GM12873 (cell line): Measurements from ENCODE around the gene RNF152.

Experiments used
- TF ChIP-seq, protein P1 (sequence below): IDR thresholded peaks from 2 replicates; pipeline ENCODE4 v1.5.1; 2012; ENCODE audit warnings: low read depth, mild to moderate bottlenecking, moderate library complexity, low read length, control low read depth; ENCODE audit not compliant: insufficient read depth; ENCODE audit errors: missing control alignments

RNF152 gene

DNA sequence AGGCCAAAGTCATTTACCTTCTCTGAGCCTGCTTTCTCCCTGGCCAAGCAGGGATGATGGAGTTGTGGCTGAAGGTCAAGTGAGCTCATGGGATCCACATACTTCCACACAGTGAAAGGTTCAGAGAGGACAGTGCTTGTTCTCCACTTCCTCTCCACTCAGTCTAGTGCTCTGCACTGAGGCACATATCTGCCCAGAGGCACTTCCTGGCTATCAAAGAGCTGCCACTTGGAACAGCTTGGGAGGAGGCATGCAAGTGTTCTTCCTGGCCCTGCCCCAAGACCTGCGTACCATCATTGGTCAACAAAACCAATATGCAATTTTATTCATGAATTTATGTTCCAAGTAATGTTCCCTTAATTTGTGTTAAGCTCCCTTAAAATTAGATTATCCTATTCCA is 71.9 kb downstream of the RNF152 start:
- TF ChIP-seq, protein P1, sequence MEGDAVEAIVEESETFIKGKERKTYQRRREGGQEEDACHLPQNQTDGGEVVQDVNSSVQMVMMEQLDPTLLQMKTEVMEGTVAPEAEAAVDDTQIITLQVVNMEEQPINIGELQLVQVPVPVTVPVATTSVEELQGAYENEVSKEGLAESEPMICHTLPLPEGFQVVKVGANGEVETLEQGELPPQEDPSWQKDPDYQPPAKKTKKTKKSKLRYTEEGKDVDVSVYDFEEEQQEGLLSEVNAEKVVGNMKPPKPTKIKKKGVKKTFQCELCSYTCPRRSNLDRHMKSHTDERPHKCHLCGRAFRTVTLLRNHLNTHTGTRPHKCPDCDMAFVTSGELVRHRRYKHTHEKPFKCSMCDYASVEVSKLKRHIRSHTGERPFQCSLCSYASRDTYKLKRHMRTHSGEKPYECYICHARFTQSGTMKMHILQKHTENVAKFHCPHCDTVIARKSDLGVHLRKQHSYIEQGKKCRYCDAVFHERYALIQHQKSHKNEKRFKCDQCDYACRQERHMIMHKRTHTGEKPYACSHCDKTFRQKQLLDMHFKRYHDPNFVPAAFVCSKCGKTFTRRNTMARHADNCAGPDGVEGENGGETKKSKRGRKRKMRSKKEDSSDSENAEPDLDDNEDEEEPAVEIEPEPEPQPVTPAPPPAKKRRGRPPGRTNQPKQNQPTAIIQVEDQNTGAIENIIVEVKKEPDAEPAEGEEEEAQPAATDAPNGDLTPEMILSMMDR, result no peak

DNA sequence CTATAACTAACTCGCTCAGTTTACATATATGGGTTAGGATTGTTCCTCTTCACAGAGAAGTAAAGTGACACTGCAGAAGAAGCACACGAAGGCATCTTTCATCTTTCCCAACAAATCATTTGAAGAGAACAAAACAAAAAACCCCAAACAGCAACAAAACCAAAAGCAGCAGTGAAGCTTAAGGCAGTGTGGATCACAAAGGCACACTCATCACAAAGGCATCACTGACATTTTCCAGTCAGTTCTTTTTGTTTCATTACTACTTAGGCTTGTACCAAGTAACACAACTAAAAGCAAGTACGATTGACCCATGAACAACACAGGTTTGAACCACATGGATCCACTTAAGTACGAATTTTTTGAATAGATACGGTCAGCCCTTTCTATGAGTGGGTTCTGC is 75.7 kb downstream of the RNF152 start:
- TF ChIP-seq, protein P1, result no peak

DNA sequence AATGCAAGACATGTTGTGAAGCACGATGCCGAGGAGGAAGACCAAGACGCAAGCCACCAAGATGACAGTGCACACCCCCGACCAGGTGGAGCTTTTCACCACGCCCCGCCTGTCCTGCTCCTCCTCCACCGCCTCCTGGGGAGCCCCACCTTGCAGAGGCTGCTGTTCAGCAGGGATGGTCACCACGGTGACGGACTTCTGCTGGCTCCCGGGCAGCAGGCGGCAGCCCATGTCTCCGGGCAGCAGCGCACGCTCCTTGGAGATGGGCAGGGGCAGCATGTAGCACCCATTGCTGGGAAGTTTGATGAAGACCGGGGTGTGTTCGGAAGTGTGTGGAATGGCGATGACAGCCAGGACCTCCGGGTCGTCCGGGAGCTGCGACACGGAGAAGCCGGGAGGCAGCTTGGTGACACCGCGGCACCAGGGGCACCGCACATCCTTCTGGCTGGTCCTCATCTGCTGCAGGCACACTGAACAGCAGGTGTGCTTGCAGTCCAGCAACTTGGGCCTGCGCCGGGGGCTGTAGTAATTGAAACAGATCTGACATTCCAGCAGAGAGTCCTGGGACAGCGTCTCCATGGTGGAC is 76.8 kb downstream of the RNF152 start:
- TF ChIP-seq, protein P1, result no peak

DNA sequence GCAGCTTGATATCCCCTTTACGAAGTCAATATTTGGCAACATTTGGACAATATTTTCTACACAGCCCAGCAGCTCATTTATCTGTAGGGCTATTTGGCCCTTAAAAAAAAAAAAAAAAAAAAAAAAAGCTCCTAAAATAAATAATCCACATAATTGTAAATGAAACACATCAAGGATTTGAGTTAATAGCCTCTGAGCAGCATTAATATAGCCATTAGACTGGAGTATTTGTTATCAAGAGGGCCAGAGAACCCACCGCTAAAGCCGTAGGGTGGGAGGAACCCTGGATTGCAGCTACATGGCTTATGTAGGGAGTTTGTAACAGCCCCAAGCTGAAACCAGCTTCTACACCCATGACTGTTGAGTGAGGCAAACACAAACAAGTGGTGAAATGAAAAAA is 84.5 kb downstream of the RNF152 start:
- TF ChIP-seq, protein P1, result no peak

GRCh38 chr18:61803393-61803792 is 89.4 kb downstream of the RNF152 start:
- TF ChIP-seq, protein P1, result no peak

- TF ChIP-seq, protein P1, result no peak
Measured at GRCh38 chr18:61797696-61798590, 94.9 kb downstream of the RNF152 start.

DNA sequence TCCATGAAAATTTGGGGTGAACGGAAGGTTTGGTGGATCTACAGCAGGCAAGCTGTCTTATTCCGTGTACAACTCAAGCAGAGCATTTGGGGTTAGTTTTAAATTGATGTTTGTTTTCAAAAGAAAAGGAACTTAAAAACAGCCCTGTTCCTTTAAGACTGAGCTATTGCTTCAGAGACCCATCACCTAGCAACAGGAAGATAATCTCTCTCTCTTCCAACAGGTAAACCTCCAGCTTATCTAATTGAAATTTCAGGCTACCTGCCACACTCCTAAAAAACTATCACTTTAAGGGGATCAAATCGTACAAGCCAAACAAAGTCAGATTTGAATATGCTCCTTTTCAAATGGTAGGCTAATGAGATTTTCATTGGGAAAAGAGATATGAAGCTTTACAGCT is 101.8 kb downstream of the RNF152 start:
- TF ChIP-seq, protein P1, result no peak
